Measurements from ENCODE around the gene ITFG1.
A peak's percentile ranks its signal among the peaks of the same experiment; 100 is the strongest.
"Not testable (repeated sequence)": the region's sequence is repeated elsewhere in the genome, so short reads cannot be mapped to it uniquely, and the experiment has no call there.

ITFG1 gene

DNA sequence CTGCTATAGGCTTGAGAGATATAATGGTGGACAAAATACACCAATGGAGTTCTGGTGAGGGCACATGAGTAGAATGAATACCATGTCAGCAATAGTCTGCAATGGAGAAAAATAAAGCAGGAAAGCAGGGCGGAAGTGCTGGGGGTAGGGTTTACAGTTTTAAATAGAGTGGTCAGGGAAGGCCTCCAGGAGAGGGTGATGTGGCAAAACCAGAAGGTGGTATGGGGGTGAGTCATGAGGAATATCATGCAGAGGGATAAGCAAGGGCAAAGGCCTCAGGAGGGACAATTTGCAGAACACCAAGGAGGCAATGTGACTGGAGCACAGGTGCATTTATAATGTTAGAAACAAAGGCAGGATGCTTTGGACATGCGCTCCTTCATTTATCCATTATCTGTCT lies 102.0 kb downstream of the ITFG1 start:
- TF ChIP-seq CTCF (conservative IDR thresholded peaks at IDR 0.05; ENCODE audit: low read depth) = no peak
- H3K27ac ChIP-seq = no peak overlapping the region
- POLR2A ChIA-PET (ENCODE audit: low non-redundant PET) = no interaction called here
- CTCF ChIA-PET = no interaction called here
- DNase-seq (ENCODE audit: low spot score) = peak; percentile 4

- CTCF ChIA-PET; DNase-seq (ENCODE audit: low spot score); H3K27ac ChIP-seq; POLR2A ChIA-PET (ENCODE audit: low non-redundant PET): not testable (repeated sequence)
Observed at GRCh38 chr16:47349029-47349428, 111.8 kb downstream of the ITFG1 start.

- POLR2A ChIA-PET (ENCODE audit: low non-redundant PET); CTCF ChIA-PET; DNase-seq (ENCODE audit: low spot score); H3K27ac ChIP-seq: not testable (repeated sequence)
Observed at GRCh38 chr16:47347021-47347696, 113.7 kb downstream of the ITFG1 start.

DNA sequence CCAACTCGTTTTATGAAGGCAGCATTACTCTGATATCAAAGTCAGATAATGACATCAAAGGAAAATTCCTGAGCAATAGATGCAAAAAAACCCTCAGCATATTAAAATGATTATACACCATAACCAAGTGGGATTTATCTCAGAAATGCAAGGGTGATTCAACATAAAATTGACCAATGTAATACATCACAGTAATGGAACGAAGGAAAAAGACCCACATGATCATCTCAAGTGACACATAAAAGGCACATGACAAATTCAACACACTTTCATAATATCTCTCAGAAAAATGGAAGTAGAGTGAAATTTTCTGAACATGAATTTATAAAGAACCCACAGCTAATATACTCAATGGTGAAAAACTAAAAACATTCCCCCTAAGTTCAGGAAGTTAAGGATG lies 118.8 kb downstream of the ITFG1 start:
- ChIA-PET CTCF (no interaction called here), POLR2A (ENCODE audit: low non-redundant PET) (no interaction called here)
- H3K27ac ChIP-seq = no peak overlapping the region
- no peak for DNase-seq (ENCODE audit: low spot score)
- TF ChIP-seq CTCF (conservative IDR thresholded peaks at IDR 0.05; ENCODE audit: low read depth) = no peak

DNA sequence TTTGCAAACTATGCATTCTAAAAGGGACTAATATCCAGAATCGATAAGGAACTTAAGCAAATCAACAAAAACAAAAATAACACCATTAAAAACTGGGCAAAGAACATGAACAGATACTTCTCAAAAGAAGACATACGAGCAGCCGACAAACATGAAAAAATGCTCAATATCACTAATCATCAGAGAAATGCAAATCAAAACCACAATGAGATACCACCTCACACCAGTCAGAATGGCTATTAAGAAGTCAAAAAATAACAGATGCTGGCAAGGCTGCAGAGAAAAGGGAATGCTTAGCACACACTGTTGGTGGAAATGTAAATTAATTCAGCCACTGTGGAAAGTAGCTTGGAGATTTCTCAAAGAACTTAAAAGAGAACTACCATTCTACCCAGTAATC lies 130.3 kb downstream of the ITFG1 start:
- DNase-seq (ENCODE audit: low spot score); H3K27ac ChIP-seq; POLR2A ChIA-PET (ENCODE audit: low non-redundant PET); CTCF ChIA-PET: not testable (repeated sequence)

- CTCF ChIA-PET; POLR2A ChIA-PET (ENCODE audit: low non-redundant PET); H3K27ac ChIP-seq; DNase-seq (ENCODE audit: low spot score): not testable (repeated sequence)
Observed at GRCh38 chr16:47324309-47324708, 136.6 kb downstream of the ITFG1 start.

- no peak for TF ChIP-seq CTCF (conservative IDR thresholded peaks at IDR 0.05; ENCODE audit: low read depth)
- no peak overlapping the region for H3K27ac ChIP-seq
- CTCF ChIA-PET = no interaction called here
- DNase-seq (ENCODE audit: low spot score) = no peak
- POLR2A ChIA-PET (ENCODE audit: low non-redundant PET) = no interaction called here
Observed at GRCh38 chr16:47323241-47323640, 137.6 kb downstream of the ITFG1 start.

DNA sequence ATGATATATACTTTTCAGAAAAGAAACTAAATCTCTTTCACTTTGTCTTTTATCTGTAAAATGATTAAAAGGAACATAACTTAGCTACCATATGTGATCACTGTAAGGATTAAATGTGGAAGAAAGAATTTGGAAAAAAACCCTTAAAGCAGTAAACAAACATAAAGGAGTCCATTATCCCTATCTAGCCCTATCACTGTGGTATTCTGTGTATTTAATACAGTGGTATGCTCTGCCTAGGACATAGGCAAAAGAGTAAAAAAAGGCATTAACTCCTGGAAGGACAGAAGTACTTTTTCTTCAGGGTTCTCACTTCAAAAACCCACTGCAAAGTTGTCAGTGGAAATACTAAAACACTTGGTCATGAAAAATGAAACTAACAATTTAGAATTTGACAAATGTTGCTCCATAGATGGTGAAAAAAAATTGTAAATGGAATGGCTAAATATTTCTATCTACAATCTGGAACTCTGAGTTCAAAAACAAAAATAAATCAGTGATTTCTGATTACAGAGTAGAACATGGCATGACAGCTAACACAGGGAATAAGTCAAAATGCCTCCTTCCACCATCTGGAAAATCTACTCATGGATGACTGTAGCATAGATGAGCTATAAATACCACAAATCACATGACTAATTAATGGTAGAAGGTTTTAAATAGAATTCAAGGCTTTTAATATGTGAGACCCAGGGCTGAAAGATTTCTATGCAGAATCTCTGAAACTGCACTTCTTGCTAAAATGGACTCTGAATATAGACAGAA lies 140.1 kb downstream of the ITFG1 start:
- ChIA-PET CTCF (no interaction called here), POLR2A (ENCODE audit: low non-redundant PET) (no interaction called here)
- DNase-seq (ENCODE audit: low spot score) = no peak
- TF ChIP-seq CTCF (conservative IDR thresholded peaks at IDR 0.05; ENCODE audit: low read depth) = no peak
- no peak overlapping the region for H3K27ac ChIP-seq
